Prostate gland (tissue), 2 donors: Measurements from ENCODE around the gene C13orf46. TPM values are rescaled to one million over a fixed set of nuclear protein-coding genes. Genes with fewer than 3 reads are reported as not detected.

ENCODE experiments used
- DNase-seq: peaks from one replicate; pipeline ENCODE4 v3.0.0-alpha.2; 2019; ENCODE audit warnings: low spot score
- H3K27ac ChIP-seq, 2 donors: fragments of 200-600 bp; sonication (generic); 2 replicates each; pipeline ENCODE4 v1.5.1; 2017 to 2019
- H3K27me3 ChIP-seq: fragments of 200-600 bp; sonication (generic); replicated peaks from 2 replicates; pipeline ENCODE4 v1.5.1; 2019; ENCODE audit not compliant: insufficient read depth
- H3K36me3 ChIP-seq, 2 donors: fragments of 200-600 bp; sonication (generic); 1 replicate in 1 of 2; 2 replicates in 1 of 2; pipeline versions ENCODE4 v1.5.1 to v1.8.1; 2017 to 2019
- H3K4me1 ChIP-seq: fragments of 200-600 bp; sonication (generic); replicated peaks from 2 replicates; pipeline ENCODE4 v1.5.1; 2019
- H3K4me3 ChIP-seq, 2 donors: fragments of 200-600 bp; sonication (generic); 2 replicates each; pipeline ENCODE4 v1.5.1; 2017 to 2019
- H3K9me3 ChIP-seq: fragments of 200-600 bp; sonication (generic); 2 replicates; pipeline ENCODE4 v1.5.1; 2017
- POLR2A ChIP-seq: fragments of 450-650 bp; IDR thresholded peaks from one replicate; pipeline ENCODE4 v1.6.1; 2016; ENCODE audit warnings: antibody characterized with exemption, mild to moderate bottlenecking
- POLR2AphosphoS5 ChIP-seq: sonication (generic); formaldehyde crosslinking; IDR thresholded peaks from one replicate; pipeline ENCODE4 v1.6.1; 2017; ENCODE audit warnings: antibody characterized with exemption
- WGBS: methylation state at CpG from one replicate; pipeline ENCODE4 v1.1.5; 2018; 5-methylcytosine and 5-hydroxymethylcytosine counted together
- intact Hi-C: fragments of 100-400 bp; cut with DNase I; formaldehyde crosslinking; loops from one replicate; pipeline ENCODE4 v1.14.2; 2022
- total RNA-seq, 2 donors: library from RNA; depleted of rRNA; stranded (reverse); fragments of >200 nt; gene quantifications; one replicate each; pipeline ENCODE4 v1.1.0, GENCODE V29; 2016
- TF ChIP-seq, protein P1 (sequence below), 4 experiments: fragments of 200-600 bp in 2 of 4; fragments of 450-650 bp in 2 of 4; sonication (generic) in 2 of 4; IDR thresholded peaks; 1 replicate in 3 of 4; 2 replicates in 1 of 4; pipeline ENCODE4 v1.5.1; 2016 to 2019; ENCODE audit warnings: antibody characterized with exemption in 4 of 4, mild to moderate bottlenecking in 2 of 4, moderate library complexity in 2 of 4

The C13orf46 gene
- total RNA-seq, 2 donors from 2014 or later = 8.0 to 9.9 TPM

DNA sequence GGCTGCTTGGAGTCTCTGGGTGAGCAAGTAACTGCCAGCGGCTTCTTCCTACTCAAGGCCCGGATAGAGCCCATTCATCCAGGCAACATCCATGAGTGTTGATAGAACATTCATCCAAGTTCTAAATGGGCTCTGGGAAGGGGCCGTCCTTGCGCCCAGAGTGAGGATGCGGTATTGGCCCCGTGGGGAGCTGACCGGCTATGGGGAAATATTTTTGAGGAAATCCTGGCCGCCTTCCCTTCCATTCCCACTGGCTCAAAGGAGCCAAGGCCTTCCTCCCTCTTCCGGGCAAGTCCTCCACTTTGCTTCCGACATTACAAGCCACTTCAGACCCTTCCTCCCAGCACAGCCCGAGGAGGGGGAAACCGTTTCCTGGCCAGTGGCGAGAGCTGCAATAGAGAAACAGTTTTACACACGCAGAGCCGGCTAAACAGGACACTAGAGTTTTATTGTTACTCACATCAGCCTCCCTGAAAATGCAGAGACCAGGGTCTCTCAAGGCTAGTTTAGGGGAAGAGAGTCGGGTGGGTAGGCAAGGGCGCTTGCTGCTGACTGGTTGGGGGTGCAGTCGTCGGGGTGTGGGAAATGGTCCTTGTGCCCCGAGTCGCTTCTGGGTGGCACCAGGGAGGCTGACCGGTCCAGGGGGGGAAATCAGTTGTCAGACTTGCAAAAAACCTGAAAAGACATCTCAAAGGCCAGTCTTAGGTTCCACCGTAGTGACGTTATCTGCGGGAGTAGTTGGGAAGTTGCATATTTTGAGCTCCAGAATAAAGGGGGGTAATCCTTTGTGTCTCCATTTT, 37.5 kb downstream of the C13orf46 start:
- H3K4me1 ChIP-seq = no peaks in the 10 kb centered on the region

DNA sequence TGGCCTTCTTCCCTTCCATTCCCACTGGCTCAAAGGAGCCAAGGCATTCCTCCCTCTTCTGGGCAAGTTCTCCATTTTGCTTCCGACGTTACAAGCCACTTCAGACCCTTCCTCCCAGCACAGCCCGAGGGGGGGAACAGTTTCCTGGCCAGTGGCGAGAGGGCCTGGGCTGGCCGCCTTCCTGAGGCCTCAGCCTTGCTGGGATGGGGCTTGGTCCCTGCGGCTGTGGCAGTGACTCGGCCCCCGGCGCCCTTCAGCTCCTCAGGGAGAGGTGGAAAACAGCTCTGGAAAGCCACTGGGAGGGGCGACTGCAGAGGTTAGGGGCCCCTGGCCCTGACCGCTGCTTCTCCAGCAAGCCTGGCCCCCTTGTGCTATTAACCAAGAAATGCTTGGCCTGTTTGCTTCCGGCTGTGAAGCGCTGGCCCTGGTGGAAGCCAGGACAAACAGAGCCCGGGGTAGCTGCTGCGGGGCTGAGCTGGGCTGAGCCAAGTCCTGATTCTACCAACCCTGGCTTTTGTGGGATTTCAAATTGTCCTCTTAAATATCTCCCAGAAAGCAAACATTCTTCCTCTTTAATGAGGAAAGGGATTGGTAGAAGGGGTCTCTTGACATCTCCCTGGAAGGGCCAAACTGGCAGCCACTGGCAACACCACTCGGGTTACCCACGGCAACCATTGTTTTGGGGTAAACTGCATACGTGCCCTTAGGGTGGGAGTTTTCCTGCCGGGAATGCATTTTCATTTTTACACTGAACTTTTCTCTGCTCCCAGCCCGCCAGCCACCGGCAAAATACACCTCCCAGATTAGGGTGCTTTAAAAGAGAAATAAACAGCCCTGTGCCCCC, 38.7 kb downstream of the C13orf46 start:
- Histone ChIP-seq H3K27me3 (no peaks in the 10 kb centered on the region), H3K27ac (no peak overlapping the region), H3K4me1 (no peaks in the 10 kb centered on the region), H3K9me3 (no peaks in the 10 kb centered on the region), H3K36me3 (no peaks in the 10 kb centered on the region), H3K4me3 (no peak overlapping the region)
- 39% methylated on average over 21 of the region's 21 CpGs for WGBS
- intact Hi-C loops = no loop called here
- DNase-seq = no peak
- TF ChIP-seq POLR2AphosphoS5 = no peak
- TF ChIP-seq POLR2A = no peak
- TF ChIP-seq, protein P1, sequence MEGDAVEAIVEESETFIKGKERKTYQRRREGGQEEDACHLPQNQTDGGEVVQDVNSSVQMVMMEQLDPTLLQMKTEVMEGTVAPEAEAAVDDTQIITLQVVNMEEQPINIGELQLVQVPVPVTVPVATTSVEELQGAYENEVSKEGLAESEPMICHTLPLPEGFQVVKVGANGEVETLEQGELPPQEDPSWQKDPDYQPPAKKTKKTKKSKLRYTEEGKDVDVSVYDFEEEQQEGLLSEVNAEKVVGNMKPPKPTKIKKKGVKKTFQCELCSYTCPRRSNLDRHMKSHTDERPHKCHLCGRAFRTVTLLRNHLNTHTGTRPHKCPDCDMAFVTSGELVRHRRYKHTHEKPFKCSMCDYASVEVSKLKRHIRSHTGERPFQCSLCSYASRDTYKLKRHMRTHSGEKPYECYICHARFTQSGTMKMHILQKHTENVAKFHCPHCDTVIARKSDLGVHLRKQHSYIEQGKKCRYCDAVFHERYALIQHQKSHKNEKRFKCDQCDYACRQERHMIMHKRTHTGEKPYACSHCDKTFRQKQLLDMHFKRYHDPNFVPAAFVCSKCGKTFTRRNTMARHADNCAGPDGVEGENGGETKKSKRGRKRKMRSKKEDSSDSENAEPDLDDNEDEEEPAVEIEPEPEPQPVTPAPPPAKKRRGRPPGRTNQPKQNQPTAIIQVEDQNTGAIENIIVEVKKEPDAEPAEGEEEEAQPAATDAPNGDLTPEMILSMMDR (IDR thresholded peaks at IDR 0.05) = no peak

More for the DNA sequence above, 37.5 kb downstream of the C13orf46 start:
- Histone ChIP-seq H3K27ac (no peak overlapping the region), H3K4me3 (no peak overlapping the region), H3K27me3 (no peaks in the 10 kb centered on the region), H3K9me3 (no peaks in the 10 kb centered on the region), H3K36me3 (no peaks in the 10 kb centered on the region)
- intact Hi-C loops = no loop called here
- TF ChIP-seq, protein P1 (IDR thresholded peaks at IDR 0.05) = no peak
- no peak for TF ChIP-seq POLR2AphosphoS5
- TF ChIP-seq POLR2A = no peak
- no peak for DNase-seq
- WGBS = 89% methylated on average over 25 of the region's 25 CpGs

DNA sequence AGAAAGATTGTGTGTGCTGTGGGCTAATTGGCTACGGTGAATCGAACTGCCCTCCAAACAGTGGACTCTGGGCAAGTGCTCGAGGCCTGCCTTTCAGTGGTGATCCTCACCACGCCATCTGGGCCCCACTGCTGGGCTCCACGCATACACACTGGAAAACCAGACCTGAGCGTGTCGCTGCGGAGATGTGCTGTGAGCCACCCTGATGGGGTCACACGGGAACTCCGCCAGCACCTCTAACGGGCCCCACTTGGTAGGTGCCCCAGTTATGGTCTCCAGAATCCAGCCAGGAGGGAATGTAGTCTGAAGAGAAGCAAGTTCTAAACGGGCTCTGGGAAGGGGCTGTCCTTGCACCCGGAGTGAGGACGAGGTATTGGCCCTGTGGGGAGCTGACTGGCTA, 39.3 kb downstream of the C13orf46 start:
- intact Hi-C loops = no loop called here
- Histone ChIP-seq H3K9me3 (no peaks in the 10 kb centered on the region), H3K4me3 (no peak overlapping the region), H3K27me3 (no peaks in the 10 kb centered on the region), H3K4me1 (no peaks in the 10 kb centered on the region), H3K36me3 (no peaks in the 10 kb centered on the region), H3K27ac (no peak overlapping the region)
- WGBS = 87% methylated on average over 14 of the region's 14 CpGs
- TF ChIP-seq, protein P1 (IDR thresholded peaks at IDR 0.05) = no peak
- TF ChIP-seq POLR2AphosphoS5 (no peak), POLR2A (no peak)
- DNase-seq = no peak

DNA sequence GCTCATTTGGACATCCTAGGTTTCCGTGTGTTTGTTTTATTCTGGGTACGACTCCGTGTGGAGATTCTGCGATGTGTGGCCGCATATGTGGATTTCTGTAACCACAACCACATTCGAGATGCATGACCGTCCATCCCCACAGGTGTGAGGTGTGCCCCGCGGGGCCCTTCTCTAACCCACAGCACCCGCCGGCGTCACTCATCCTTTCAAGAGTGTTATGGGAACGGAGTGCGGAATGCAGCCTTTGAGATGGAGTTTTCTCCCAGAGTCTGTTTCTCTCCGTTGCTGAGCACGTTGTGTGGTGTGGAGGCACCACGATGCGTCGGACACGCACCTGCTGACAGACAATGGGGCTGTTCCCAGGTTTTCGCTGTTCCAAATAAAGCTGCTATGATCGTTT, 40.0 kb downstream of the C13orf46 start:
- Histone ChIP-seq H3K4me1 (no peaks in the 10 kb centered on the region), H3K27me3 (no peaks in the 10 kb centered on the region), H3K36me3 (no peaks in the 10 kb centered on the region), H3K9me3 (no peaks in the 10 kb centered on the region), H3K27ac (no peak overlapping the region), H3K4me3 (no peak overlapping the region)
- TF ChIP-seq POLR2AphosphoS5 = no peak
- TF ChIP-seq, protein P1 (IDR thresholded peaks at IDR 0.05) = no peak
- no peak for TF ChIP-seq POLR2A
- no peak for DNase-seq
- intact Hi-C loops = no loop called here
- WGBS = 97% methylated on average over 22 of the region's 22 CpGs
